RPMI8226 (cell line): ENCODE results near the gene ST6GALNAC3.
"Not testable (repeated sequence)": the region's sequence is repeated elsewhere in the genome, so short reads cannot be mapped to it uniquely, and the experiment has no call there.

ENCODE experiments used
- DNase-seq: peaks from one replicate; pipeline ENCODE4 v3.0.0-alpha.2; 2015

Gene ST6GALNAC3

DNA sequence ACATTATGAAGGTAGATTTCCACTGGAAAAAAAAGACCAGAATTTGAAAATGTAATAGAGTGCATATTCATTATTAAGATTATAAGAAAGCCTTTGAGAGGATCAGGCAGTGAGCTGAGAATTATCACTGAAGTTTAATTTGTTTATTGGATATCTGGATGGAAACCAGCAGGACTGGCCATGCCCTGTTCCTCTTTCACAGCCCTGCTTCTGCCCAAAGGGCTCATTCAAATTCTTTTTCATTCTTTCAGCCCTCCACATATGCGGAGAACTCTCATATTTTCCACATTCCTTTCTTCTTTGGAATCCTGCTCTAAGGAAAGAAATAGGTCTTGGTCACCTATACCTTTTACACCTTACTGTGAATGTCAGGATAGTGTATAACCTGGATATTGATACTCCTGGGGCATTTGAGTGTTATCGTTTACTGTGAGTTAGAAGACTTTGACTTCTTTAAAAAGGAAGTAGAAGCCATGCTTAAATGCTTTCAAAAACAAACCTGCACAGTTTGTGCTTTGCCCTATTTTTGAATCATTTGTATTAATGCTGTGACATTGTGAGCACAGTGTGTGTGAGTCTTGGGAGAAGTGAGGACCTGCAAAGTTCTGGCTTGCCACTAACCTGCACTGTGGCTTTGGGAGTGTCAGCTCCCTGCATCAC, 35.5 kb downstream of the ST6GALNAC3 start:
- DNase-seq = no peak

DNA sequence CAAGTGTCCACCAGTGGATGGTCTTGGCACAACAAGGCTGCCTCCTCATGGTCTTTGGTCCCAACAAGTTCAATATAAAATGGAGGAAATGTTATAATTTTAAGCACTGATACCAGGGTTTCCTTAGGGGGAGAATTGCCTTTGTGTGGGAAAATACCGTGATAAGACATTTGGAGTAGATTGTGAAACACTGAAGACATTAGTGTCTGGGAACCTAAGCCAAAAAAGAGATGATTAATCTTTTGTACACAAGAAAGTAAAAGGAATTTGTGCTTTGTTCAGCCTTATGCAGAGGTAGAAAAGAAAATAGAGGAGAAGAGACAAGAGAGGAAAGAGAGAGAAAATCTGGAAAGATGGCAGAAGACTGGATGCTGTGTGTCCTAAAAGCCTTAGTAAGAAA, 36.1 kb downstream of the ST6GALNAC3 start:
- no peak for DNase-seq

DNA sequence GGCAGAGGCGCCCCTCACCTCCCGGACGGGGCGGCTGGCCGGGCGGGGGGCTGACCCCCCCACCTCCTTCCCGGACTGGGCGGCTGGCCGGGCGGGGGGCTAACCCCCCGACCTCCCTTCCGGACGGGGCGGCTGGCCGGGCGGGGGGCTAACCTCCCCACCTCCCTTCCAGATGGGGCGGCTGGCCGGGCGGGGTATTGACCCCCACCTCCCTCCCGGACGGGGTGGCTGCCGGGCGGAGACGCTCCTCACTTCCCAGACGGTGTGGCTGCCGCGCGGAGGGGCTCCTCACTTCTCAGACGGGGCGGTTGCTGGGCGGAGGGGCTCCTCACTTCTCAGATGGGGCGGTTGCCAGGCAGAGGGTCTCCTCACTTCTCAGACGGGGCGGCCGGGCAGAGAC, 37.8 kb downstream of the ST6GALNAC3 start:
- not testable (repeated sequence) for DNase-seq

DNA sequence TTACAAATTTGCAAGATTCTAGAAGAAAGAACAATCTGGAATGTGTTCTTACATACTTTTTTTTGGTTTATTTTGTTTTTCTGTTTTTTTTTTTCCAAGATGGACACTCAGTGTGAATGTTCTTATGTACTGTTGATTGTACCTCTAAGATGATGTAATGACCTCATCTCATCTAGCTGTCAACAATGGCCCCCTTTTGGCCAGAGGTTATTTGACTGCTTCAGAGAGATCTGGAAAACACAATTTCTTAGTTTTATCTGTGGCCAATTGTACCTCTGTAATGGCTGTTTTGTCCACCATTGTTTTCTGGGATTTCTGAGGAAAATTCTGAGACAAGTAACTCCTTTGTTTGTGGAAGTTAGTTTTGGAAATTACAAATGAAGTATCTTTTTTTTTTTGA, 38.9 kb downstream of the ST6GALNAC3 start:
- no peak for DNase-seq

DNA sequence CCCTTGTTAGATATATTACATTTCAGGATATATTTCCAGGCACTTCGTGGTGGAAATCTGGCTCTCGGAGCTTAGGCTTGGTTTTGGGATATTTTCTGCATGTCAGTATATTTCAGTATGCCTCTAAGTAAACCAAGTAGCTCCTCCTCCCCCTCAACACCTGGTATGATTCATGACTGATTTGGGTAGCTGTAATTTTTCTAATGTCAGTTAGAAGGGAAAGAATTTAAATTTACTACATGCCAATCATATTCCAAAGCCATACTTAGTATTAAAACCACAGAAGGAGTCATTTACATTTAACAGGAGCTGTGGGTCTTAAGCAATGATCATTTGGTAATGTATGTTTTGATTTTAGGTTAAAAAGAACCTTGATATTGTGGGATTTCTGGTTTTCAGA, 40.6 kb downstream of the ST6GALNAC3 start:
- no peak for DNase-seq

DNA sequence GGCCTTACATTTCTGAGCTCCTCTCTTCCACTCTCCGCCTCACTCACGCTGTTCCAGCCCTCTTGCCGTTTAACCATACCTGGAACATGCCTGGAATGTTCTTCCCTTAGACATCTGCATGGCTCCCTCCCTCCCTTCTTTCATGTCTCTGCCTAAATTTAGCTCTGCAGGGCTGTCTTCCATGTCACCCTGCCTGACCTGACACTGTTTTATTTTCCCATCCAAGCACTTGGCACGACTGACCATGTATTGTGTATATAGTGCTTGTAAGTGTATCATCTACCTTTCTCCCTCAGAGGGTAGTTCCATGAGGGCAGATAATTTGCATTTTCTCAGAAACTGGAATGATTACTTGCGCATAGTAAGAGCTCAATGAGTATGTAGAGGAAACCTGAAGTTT, 47.3 kb downstream of the ST6GALNAC3 start:
- no peak for DNase-seq

DNA sequence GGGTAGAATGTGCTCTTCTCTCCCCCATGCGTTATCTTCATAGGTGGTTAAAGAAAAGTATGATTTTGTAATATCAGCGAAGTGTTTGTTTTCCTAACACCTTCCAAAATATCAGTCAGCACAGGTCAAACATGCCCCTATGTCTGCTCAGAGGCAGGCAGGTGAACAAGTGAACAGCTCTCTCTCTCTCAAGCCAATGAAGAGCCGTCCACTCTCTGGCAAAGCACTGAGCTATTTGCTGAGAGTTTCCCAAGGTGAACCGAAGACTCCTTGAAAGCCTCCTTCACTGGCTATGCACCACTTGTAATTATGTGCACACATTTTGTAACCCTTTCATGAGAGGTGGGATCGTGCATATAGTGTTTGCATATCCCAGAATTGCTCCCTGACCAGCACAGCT, 47.7 kb downstream of the ST6GALNAC3 start:
- no peak for DNase-seq

DNA sequence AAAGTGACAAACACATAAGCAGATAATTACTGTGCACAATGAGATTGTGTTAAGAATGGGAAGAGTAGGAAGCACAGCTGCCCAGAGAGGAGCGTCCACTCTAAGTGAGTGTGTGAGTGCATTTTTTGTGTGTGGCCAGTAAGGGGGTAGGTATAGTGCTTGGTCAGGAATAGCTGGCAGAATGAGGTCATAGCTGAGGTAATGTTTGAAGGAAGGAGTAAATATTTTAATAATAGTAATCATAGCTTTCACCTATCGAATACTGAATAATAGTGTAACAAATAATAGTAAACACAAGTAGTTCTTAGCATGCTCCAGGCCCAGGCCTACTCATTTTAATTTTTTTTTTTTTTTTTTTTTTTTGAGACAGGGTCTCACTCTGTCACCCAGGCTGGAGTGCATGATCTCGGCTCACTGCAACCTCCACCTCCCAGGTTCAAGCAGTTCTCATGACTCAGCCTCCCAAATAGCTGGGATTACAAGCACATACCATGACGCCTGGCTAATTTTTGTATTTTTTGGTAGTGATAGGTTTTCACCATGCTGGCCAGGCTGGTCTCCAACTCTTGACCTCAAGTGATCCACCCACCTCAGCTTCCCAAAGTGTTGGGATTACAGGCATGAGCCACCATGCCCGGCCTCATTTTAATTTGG, 49.0 kb downstream of the ST6GALNAC3 start:
- DNase-seq = not testable (repeated sequence)

DNA sequence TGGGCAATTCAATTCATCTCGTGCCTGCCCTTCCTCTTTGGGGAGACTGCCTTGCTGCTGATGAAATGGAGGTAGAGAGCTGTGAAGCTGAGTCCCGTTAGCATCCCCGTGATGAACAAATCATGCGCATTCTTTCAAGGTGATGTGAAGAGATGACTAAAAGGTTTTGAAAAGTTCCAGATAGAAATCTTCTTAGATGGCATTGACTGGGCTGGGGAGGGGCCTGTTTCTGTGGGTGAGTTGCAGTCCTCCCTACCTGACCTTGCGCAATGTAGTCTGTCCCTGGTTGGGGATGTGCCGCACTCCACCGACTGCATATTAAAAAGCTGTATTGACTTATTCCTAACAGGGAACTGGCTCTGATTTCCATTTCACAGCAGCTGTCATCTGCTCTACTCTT, 49.6 kb downstream of the ST6GALNAC3 start:
- no peak for DNase-seq

DNA sequence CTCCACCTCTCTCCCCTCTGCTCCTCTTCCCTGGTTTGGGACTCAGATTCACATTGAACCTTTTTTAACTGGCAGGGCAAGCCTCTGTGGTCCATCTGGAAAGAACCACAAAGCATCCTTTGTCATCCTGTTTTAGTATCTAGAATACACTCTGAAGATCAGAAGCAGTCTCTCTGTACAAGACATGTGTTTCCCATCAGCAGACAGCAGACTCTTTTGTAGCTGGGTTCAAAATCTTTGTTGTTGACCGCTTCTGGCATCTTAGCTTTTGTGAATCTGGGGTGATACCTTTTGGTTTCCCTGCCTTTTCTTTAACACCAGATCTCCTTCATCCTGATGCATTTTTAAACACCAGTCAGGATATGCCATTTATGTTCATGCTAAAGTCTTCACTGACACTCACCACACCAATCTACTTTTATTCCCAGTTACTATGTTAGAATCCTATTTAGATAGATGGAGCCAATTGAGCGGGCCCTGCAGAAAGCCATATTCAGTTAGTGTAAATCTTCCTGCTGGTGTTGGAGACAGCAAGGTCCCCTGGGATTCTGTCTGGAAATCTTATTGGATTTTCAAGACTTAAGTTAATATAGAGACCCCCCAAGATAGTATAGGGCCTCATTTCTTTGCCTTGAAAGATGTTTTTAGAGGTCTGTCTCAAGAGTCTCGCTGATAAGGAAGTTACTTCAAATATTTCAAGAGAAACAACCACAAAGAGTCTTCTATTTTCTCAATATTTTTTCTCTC, 51.1 kb downstream of the ST6GALNAC3 start:
- DNase-seq = no peak

DNA sequence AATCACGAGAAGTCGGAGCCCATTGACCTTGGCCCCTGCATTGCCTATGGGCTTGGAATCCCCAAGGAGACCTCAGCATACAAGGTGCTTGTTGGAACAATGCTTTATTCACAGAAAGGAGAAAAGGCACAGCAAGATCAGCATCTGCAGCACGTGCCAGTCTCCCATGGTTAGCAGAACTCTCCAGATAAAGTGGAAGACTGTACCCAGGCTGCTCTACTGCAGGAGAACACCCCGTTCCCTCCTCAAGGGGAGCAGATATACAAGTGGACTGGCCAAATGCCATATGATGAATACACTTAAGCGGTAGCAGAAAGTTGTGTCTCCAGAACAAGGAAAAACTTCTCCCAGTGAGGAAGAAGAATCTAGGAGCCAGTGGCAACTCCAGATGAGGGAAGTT, 53.5 kb downstream of the ST6GALNAC3 start:
- no peak for DNase-seq

DNA sequence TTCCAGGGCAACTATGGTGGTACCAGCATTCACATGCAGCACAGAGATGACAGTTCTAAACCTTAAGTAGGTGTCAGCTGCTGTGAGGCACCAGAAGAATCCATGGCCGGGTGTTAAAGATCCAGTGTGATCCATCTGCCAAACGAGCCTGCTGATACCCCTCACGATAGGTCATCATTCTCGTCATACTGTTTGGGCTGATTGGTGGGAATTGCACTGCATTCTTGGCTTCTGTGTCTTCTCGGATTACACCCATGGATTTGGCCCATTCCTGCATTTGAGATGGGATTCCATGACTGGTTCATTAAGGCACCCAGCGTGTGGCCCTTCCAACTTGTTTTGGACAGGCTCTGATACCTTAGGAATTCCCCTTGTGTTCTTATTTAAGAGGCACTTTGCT, 55.2 kb downstream of the ST6GALNAC3 start:
- no peak for DNase-seq

DNA sequence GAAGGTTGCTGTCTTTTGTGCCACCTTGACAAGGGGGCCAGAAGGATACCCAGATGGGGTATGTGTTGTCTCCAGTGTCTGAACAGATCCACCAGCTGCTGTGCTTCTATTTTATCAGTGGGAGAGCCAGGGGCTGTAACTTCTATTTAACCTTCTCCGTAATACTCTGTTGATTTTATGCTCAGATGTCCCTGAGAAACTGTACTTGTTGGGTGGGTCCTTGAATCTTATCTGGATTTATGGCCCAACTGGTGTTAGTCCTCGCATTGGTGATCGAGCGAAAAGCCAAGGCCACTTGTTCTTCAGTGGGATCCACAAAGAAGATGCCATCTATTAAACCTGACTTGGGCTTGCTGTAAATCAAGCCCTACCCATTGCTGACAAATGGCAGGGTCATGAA, 56.4 kb downstream of the ST6GALNAC3 start:
- DNase-seq = no peak

DNA sequence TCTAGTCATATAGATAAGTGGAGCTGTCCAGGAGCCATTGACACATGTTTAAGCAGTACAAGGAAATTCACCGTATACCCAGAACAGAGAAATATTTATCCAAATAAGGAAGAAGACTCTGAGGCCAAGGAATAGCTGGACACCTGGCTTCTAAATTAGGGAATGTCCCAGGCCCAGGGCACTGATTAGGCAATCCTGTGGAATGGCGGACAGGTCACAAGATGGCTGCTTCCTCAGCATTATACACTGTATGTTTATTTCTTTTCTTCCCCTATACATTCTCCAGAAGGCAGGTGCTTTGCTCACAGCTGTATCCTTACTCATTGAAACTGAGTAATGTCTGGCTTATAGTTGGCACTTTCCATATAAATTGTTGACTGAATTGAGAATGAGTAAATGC, 59.4 kb downstream of the ST6GALNAC3 start:
- no peak for DNase-seq

DNA sequence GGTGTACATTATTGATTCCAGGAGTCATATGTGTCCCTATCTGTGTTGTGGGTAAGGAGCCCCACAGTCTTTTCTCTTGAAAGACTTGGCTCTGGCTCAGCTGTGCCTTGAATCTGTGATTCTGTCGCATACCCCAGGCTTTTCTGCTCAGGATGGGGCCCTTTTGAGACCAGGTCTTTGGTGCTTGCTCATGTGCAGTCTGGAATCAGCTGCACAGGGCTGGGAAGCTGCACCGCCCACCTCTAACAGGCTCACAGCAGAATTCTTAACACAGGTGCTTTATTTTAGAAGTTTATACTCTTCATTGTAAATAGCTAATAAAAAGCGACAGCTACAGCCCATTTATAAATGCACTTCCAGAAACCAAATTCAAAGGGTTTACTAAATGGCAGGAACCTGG, 61.3 kb downstream of the ST6GALNAC3 start:
- DNase-seq = no peak

DNA sequence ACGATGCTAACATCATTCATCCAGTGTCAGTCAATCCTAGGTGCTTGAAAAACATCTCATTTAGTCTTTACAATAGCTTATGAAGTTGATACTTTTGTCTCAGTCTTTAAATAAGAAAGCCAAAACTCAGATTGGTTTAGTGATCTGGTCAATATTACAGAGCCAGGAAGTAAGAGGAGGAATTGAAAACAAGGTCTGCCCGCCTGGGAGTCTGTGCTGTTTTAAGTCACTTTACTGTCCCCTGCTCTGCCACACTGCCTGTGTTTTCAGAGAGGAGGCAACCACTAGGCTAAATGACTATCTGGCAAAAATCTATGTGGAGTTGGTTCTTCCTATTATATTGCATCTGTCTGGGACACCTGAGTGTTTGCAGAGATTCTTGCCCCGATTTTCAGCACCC, 62.3 kb downstream of the ST6GALNAC3 start:
- no peak for DNase-seq

DNA sequence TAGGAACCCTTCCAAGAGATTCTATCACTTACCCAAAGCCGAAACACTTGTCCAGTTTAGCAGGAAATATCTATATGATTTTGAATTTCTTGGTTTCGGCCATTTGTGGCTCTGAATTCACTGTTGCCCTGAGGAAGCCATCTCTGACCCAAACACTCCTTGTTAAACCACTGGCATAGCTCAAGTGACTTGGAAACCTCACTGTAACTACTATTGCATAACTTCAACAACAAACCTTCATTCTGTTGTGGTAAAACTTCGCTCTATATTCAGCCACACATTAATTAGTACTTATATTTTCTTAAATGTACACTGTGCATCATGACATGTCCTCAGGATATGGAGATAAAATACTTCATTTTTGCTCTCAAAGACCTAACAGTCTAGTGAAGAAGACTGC, 63.2 kb downstream of the ST6GALNAC3 start:
- DNase-seq = no peak

DNA sequence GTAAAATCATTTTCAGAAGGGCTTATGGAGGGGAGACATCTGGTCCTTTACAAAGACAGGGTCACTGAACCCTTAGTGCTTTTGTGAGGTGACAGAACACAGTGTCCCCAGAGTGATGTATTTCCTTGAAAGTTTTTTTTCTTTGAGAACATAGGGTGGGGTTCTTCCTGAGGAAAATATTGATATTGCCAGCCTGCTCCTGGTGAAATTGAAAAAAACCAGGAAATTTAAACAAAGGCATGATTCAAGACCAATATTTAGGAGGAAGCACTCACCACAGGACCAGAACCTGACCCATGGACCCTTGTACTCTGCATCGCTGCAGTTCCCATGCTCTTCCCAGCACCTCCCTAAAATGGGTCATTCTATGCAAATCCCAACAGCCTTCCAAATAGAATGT, 63.7 kb downstream of the ST6GALNAC3 start:
- no peak for DNase-seq

DNA sequence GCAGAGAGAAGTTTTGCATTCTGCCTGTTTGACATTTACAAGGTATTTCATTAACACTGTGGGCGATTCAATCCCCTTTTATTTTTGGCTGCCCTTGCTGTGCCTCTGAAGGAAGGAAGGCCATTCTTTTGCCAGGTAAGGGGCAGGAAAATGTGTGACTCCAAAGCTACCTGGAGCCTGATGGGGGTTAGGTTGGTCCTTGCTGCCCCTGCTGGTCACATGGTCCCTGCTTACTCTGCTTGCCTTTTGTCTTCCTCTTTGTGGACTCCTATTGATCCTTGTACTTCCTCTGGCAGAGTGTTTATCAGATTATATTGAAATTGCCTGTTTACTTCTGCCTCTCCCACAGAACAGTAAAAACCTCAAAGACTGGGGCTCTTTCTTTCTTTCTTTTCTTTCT, 65.7 kb downstream of the ST6GALNAC3 start:
- DNase-seq = no peak

DNA sequence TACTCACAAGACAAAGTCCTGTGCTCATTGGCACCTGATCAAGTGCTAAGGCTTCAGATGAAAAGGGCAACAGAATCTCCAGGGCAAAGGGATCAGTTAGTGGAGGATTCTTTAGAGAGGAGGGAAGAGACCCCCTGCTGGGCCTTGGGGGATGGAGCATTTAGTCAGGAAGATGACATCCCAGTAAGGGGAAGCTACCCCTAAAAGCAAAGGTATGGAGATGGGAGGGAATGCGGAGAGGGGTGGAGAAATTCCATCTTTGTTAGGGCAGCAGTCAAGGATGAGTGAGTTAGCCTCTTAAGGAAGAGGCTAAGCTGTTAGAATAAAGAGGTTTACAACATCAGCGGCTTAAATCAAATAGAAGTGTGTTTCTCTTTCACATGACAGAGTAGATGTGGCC, 67.4 kb downstream of the ST6GALNAC3 start:
- DNase-seq = no peak

DNA sequence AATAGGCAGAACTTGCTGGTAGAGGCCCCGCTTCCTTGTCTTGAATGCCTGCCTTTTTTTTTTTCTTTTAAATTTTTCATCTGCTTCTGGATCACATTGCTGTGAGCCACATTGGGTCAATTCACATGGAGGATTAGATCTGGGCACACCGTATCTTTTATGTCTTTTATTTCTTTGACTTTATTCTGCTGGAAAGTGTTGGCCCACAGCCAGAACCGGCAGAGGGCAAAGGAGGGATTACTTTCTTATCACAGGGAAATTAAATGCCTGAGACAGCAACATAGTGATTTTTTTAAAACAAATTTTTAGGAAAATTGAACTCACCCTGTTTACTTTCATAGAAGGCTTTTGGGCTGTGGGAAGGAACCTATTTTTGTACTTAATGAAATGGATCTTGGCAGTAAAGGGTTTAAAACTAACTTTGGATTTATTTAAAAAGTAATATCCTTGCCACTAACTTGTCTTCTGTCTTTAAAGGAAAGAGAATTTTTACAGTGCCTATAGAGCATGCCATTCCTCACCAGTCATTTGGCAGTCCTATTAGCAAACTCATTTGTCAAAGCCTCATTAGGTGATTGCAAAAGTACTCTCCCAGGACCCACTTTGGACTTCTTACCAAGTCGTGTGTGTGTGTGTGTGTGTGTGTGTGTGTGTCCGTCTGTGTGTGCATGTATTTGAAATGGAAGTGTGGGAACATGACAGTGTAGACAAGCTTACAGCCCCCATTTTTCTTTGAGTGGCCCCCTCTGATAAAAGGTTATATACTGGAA, 68.4 kb downstream of the ST6GALNAC3 start:
- DNase-seq = no peak

DNA sequence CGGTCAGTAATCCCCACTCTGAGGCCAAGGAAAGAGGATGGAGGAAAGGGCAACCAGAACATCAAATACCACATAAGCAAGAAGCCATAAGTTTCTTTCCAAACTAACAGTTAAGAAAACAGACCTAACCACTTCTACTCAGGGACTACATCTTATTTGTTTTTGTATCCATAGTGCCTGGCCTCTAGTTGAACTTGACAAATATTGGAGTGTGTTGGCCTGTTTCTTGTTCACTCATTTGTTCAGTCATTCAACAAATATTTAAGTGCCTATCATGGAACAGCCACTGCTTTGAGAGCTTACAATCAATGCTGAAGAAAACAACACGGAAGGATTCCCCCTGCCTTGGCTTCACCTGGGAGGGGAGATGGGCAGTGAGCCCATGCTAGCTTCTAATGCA, 69.7 kb downstream of the ST6GALNAC3 start:
- DNase-seq = no peak

DNA sequence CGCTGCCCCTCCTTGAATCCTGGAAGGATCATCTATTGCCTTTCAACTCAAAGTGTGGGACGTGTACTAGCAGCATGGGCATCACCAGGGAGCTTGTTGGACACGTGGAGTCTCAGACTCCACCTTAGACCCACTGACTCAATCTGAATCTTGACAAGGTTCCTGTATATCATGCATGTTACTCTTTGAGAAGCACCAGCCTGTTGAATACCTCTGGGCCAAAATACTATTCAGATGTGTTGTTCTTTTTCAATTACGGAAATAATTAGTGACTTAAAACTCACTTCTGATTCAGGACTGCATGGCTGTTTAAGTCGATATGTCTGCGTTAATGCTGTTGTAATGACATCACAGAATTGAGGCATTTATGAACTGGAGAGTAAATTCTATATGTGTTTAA, 70.8 kb downstream of the ST6GALNAC3 start:
- no peak for DNase-seq

DNA sequence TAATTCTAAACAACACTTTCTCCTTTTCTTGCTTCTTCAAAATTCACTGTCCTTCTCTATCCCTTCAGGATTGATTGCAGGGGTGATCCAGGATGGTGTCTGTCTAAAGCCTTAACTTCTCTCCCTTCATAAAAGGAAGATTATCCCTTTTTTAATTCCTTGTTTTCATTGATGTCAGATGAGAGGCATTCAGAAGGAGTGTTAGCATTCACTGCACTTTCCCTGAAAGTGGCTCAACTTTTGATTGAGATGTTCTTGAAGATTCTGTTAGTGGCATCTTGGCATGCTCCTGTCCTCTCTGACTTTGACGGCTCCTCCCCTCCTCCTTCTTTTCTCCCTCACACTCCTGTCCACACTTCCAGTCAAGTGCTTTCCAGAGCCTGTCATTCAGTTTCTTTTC, 71.6 kb downstream of the ST6GALNAC3 start:
- no peak for DNase-seq
